ENCODE measurements around the gene IQGAP3. TPM values are rescaled to one million over a fixed set of nuclear protein-coding genes. Genes with fewer than 3 reads are reported as not detected.

IQGAP3 gene
- total RNA-seq: 10 to 100 TPM; 13.6 to 57.9 TPM

- Histone ChIP-seq H3K9ac (ENCODE audit: low read depth in 2 of 2, low read length in 2 of 2) (peak within 1 kb of the TSS; percentile 4 to 68), H3K27me3 (no peaks in the 10 kb centered on the region), H3K9me3 (no peaks in the 10 kb centered on the region), H3K36me3 (no peaks in the 10 kb centered on the region), H3K27ac (peak within 1 kb of the TSS; percentile 66), H3K4me1 (peaks cover 5% of the 10 kb centered on the region), H3K4me3 (peak within 1 kb of the TSS; percentile 54)
- intact Hi-C loops (cut with DNase I): loop anchor here (5.0 kb wide), 1 partner anchor 60 kb away; no protein-coding TSS in a partner anchor
- TF ChIP-seq CTCF (IDR thresholded peaks at IDR 0.05): no peak
- DNase-seq: peak; percentile 94
Observed at GRCh38 chr1:156571919-156572662, at the start of gene IQGAP3. TSS of gene IQGAP3 (minus strand) at chr1:156572565. CDS start at chr1:156572529, 36 bp downstream.

GRCh38 chr1:156619582-156619955 is 47.2 kb upstream of the IQGAP3 start:
- intact Hi-C loops (cut with DNase I): no loop called here
- peaks cover 28% of the 10 kb centered on the region for H3K27me3 ChIP-seq

GRCh38 chr1:156618853-156619581 is 46.7 kb upstream of the IQGAP3 start, which contains the start of gene HAPLN2:
TSS of gene HAPLN2 (plus strand) at chr1:156619415. CDS start at chr1:156623491, 4,076 bp downstream.
- Histone ChIP-seq H3K36me3 (no peaks in the 10 kb centered on the region), H3K4me1 (peaks cover 2% of the 10 kb centered on the region), H3K27ac (no peak within 1 kb of the TSS), H3K27me3 (peaks cover 23% of the 10 kb centered on the region), H3K9me3 (no peaks in the 10 kb centered on the region), H3K9ac (ENCODE audit: low read depth in 2 of 2, low read length in 2 of 2) (no peak within 1 kb of the TSS), H3K4me3 (no peak within 1 kb of the TSS)
- DNase-seq: no peak
- intact Hi-C loops (cut with DNase I): no loop called here
- no peak for TF ChIP-seq CTCF (IDR thresholded peaks at IDR 0.05)

More at GRCh38 chr1:156619582-156619955, 47.2 kb upstream of the IQGAP3 start:
- no peak for TF ChIP-seq CTCF (IDR thresholded peaks at IDR 0.05)
- no peak overlapping the region for H3K4me3 ChIP-seq
- no peaks in the 10 kb centered on the region for H3K9me3 ChIP-seq
- H3K9ac ChIP-seq (ENCODE audit: low read depth in 2 of 2, low read length in 2 of 2): no peak overlapping the region
- no peak for DNase-seq
- no peak overlapping the region for H3K27ac ChIP-seq
- no peaks in the 10 kb centered on the region for H3K36me3 ChIP-seq
- H3K4me1 ChIP-seq: peaks cover 8% of the 10 kb centered on the region

GRCh38 chr1:156616463-156616862 is 44.1 kb upstream of the IQGAP3 start:
- no peak overlapping the region for H3K9ac ChIP-seq (ENCODE audit: low read depth in 2 of 2, low read length in 2 of 2)
- H3K4me1 ChIP-seq: no peaks in the 10 kb centered on the region
- H3K4me3 ChIP-seq: no peak overlapping the region
- intact Hi-C loops (cut with DNase I): no loop called here
- no peaks in the 10 kb centered on the region for H3K9me3 ChIP-seq
- H3K27ac ChIP-seq: no peak overlapping the region
- no peak for TF ChIP-seq CTCF (IDR thresholded peaks at IDR 0.05)
- peaks cover 13% of the 10 kb centered on the region for H3K27me3 ChIP-seq
- no peak for DNase-seq
- H3K36me3 ChIP-seq: no peaks in the 10 kb centered on the region

GRCh38 chr1:156615946-156616345 is 43.6 kb upstream of the IQGAP3 start:
- intact Hi-C loops (cut with DNase I): no loop called here
- TF ChIP-seq CTCF (IDR thresholded peaks at IDR 0.05): no peak
- Histone ChIP-seq H3K9ac (ENCODE audit: low read depth in 2 of 2, low read length in 2 of 2) (no peak overlapping the region), H3K27ac (no peak overlapping the region), H3K9me3 (no peaks in the 10 kb centered on the region), H3K4me1 (no peaks in the 10 kb centered on the region), H3K36me3 (no peaks in the 10 kb centered on the region), H3K4me3 (no peak overlapping the region), H3K27me3 (peaks cover 13% of the 10 kb centered on the region)
- no peak for DNase-seq
